ENCODE measurements around the gene CNTNAP2.

Gene CNTNAP2

DNA sequence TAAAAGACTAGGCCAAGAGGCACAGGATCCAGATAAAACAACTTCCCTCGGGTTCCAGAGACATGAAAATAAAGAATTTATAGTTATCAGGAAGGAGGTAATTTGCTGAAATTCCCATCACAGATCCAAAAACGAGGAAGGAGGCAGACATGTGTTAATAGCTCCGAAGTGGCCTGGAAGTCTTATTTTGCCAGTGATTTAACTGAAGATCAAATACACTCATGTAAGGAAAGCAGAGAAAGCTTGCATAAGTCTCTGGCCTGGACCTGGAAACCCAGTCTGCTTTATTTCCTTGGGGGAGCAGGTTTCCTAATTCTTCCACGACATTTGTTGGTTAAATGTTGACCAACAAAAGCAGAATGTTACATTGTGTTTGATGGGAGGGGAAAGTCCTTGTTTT is 1975.3 kb downstream of the CNTNAP2 start:
- H3K27ac ChIP-seq = no peak overlapping the region
- TF ChIP-seq, protein P1, sequence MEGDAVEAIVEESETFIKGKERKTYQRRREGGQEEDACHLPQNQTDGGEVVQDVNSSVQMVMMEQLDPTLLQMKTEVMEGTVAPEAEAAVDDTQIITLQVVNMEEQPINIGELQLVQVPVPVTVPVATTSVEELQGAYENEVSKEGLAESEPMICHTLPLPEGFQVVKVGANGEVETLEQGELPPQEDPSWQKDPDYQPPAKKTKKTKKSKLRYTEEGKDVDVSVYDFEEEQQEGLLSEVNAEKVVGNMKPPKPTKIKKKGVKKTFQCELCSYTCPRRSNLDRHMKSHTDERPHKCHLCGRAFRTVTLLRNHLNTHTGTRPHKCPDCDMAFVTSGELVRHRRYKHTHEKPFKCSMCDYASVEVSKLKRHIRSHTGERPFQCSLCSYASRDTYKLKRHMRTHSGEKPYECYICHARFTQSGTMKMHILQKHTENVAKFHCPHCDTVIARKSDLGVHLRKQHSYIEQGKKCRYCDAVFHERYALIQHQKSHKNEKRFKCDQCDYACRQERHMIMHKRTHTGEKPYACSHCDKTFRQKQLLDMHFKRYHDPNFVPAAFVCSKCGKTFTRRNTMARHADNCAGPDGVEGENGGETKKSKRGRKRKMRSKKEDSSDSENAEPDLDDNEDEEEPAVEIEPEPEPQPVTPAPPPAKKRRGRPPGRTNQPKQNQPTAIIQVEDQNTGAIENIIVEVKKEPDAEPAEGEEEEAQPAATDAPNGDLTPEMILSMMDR (conservative IDR thresholded peaks at IDR 0.05) = no peak

DNA sequence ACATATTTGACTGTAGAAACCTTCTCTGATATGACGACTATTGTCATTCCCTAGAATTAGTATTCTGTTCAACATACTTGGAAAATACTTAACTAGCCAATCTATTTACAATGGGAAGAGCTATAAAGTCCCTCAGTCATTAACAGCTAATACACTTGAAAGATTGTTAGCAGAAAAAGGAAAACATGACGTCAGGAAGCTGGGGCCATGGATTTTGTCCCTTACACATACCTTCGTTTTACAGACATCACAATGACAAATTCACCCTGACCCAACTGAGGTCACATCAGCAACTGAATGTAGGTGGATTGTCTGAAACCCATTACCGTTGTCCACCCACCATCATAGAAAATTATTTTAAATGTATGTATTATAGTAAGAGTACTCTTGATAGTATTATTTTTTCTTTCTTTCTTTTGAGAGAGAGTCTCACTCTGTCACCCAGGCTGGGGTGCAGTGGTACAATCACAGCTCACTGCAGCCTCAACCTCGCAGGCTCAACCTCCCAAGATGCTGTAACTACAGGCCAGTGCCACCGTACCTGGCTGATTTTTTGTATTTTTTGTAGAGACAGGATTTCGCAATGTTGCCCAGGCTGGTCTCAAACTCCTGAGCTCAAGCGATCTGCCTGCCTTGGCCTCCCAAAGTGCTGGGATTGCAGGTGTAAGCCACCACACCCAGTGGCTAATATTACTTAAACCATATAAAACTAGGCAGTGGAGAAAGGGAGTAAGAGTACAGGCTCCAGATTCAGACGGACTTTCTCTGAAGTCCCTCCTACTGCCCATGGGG is 1977.0 kb downstream of the CNTNAP2 start:
- TF ChIP-seq, protein P1 (conservative IDR thresholded peaks at IDR 0.05) = no peak

DNA sequence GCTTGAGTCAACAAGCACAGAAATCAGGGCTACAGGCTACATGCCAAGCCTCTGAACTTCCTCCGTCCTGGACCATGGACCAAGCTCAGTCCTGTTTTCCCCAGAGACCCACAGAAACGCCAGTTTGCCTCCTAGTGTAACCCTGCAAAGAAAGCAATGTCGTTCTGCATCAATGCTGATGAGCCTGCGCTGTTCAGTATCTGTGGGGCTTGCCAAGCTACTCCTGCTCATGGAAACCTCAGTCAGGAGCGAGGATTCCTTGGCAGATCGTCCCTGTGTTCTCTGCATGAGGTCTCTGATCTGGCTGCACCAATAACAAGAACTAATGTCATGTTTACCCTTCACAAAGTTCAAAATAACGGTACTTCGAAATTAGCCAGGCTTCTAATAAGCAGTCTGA is 1978.5 kb downstream of the CNTNAP2 start:
- TF ChIP-seq, protein P1 (conservative IDR thresholded peaks at IDR 0.05) = no peak
- no peak overlapping the region for H3K27ac ChIP-seq

More for the DNA sequence above, 1977.0 kb downstream of the CNTNAP2 start:
- no peak overlapping the region for H3K27ac ChIP-seq

DNA sequence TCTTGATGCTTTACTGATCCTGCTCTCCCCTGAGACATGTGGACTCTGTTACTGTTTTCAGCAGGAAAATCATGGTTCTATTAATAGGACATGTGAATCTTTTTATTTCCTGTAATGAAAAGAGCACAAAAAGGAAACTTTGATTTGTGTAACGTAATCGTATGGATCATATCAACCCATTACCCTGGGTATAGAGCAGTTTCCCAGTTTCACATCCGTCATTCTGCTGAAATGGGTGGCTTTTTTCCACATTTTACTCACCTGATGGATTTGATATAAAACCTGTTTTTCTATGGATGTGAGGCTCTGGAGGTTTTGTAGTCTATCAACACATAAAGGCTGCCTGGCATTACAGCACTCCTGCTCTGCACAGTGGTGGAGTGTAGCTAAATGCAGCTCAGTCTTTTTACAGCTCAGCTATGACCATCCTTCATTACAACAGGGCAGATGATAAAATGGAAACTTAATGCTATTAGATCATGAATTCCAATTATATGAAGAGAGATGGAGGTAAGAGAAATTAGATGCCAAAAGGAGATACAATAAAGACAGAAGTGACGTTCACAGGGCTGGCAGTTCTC is 1987.6 kb downstream of the CNTNAP2 start:
- H3K27ac ChIP-seq = no peak overlapping the region

GRCh38 chr7:148104924-148105323 is 1988.3 kb downstream of the CNTNAP2 start:
- no peak overlapping the region for H3K27ac ChIP-seq
- TF ChIP-seq, protein P1 (conservative IDR thresholded peaks at IDR 0.05) = no peak

More for the DNA sequence above, 1987.6 kb downstream of the CNTNAP2 start:
- TF ChIP-seq, protein P1 (conservative IDR thresholded peaks at IDR 0.05) = no peak

DNA sequence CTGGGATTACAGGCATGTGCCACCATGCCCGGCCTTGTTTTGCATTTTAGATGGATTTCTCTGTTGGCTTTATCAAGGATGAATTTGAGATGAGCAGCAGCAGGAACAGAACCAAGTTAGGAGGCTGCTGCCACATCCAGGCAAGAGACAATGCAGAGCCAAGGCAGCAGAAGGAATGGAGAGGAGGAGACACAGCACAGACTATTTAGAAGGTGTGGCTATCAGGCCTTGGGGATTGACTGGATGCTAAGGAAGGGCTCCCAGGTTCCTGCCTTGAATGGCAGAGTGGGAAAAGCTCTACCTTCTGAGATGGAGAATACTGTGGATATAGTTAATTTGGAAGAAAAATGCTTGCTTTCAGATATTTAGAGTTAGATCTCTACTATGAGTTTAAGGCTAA is 1989.3 kb downstream of the CNTNAP2 start:
- TF ChIP-seq, protein P1 (conservative IDR thresholded peaks at IDR 0.05) = no peak
- no peak overlapping the region for H3K27ac ChIP-seq

GRCh38 chr7:148107443-148108127 is 1991.0 kb downstream of the CNTNAP2 start:
- TF ChIP-seq, protein P1 (conservative IDR thresholded peaks at IDR 0.05) = no peak
- no peak overlapping the region for H3K27ac ChIP-seq

Measured in VCaP (cell line).